H1 (cell line): ENCODE measurements around the gene ADAMTS4. TPM values are rescaled to one million over a fixed set of nuclear protein-coding genes. Genes with fewer than 3 reads are reported as not detected.

Source experiments
- CTCF ChIA-PET: fragments of 300-600 bp; sonication (Branson Sonifier 250); formaldehyde crosslinking; loops from one replicate; lab custom pipeline; 2021; ENCODE audit not compliant: partially characterized antibody; lab: Charles Lee
- POLR2A ChIA-PET: fragments of 300-600 bp; sonication (Branson Sonifier 250); formaldehyde crosslinking; loops from one replicate; lab custom pipeline; 2021; ENCODE audit warnings: inconsistent platforms; ENCODE audit not compliant: partially characterized antibody; lab: Charles Lee
- DNase-seq, 2 experiments: peaks; one replicate each; pipeline versions ENCODE4 v3.0.0 to v3.0.0-alpha.2; 2010 to 2022; ENCODE audit warnings: low spot score in 2 of 2, low read depth in 1 of 2, mixed read lengths in 1 of 2
- FAIRE-seq: peaks from 2 replicates; lab custom pipeline; 2011; peaks lifted over from hg19 to GRCh38; lab: Jason Lieb, UNC
- H2AFZ ChIP-seq: 2 replicates; pipeline ENCODE4 v1.8.1; 2012; ENCODE audit warnings: low read length, inconsistent platforms
- H2AK5ac ChIP-seq: 2 replicates; pipeline ENCODE4 v1.6.1; 2013; ENCODE audit warnings: low read depth, low read length
- H2BK120ac ChIP-seq: replicated peaks from 2 replicates; pipeline ENCODE3; 2013; ENCODE audit warnings: low read depth, low read length, inconsistent platforms
- H2BK12ac ChIP-seq: 2 replicates; pipeline ENCODE4 v1.6.1; 2013; ENCODE audit warnings: low read depth, low read length
- H2BK15ac ChIP-seq: 2 replicates; pipeline ENCODE4 v1.6.1; 2013; ENCODE audit warnings: low read length
- H2BK20ac ChIP-seq: 2 replicates; pipeline ENCODE4 v1.6.1; 2013; ENCODE audit warnings: low read length
- H2BK5ac ChIP-seq: 2 replicates; pipeline ENCODE4 v1.6.1; 2013; ENCODE audit warnings: low read depth, low read length
- H3K14ac ChIP-seq: 2 replicates; pipeline ENCODE4 v1.6.1; 2013; ENCODE audit warnings: inconsistent platforms; ENCODE audit not compliant: insufficient read length
- H3K18ac ChIP-seq: 2 replicates; pipeline ENCODE4 v1.6.1; 2013; ENCODE audit warnings: low read length; ENCODE audit errors: extremely low read depth
- H3K23ac ChIP-seq: 2 replicates; pipeline ENCODE4 v1.6.1; 2013; ENCODE audit warnings: inconsistent platforms; ENCODE audit not compliant: insufficient read length
- H3K23me2 ChIP-seq: 2 replicates; pipeline ENCODE4 v1.6.1; 2013; ENCODE audit warnings: low read depth, low read length
- H3K27ac ChIP-seq: 2 replicates; pipeline ENCODE4 v1.6.1; 2011; ENCODE audit warnings: low read depth, low read length, inconsistent platforms
- H3K27me3 ChIP-seq, 4 experiments: replicated peaks in 1 of 4; 1 replicate in 1 of 4; 2 replicates in 3 of 4; pipeline versions ENCODE4 v1.6.1 to v1.8.1; 2011 to 2013; ENCODE audit warnings: low read length in 3 of 4, mild to moderate bottlenecking in 3 of 4, inconsistent platforms in 2 of 4, mixed read lengths in 2 of 4, moderate library complexity in 1 of 4; ENCODE audit not compliant: control insufficient read depth in 3 of 4, insufficient read depth in 3 of 4; ENCODE audit errors: extremely low read depth in 1 of 4
- H3K36me3 ChIP-seq, 4 experiments: 2 replicates each; pipeline versions ENCODE4 v1.6.1 to v1.8.1; 2011 to 2013; ENCODE audit warnings: mild to moderate bottlenecking in 4 of 4, low read length in 3 of 4, moderate library complexity in 2 of 4, control low read depth in 1 of 4, inconsistent platforms in 1 of 4; ENCODE audit not compliant: insufficient read depth in 4 of 4, control insufficient read depth in 2 of 4
- H3K4ac ChIP-seq: replicated peaks from 2 replicates; pipeline ENCODE3; 2013; ENCODE audit warnings: low read length, low read depth, mixed read lengths, inconsistent platforms; ENCODE audit not compliant: insufficient read length
- H3K4me1 ChIP-seq, 4 experiments: replicated peaks in 1 of 4; 1 replicate in 1 of 4; 2 replicates in 3 of 4; pipeline versions ENCODE4 v1.6.1 to v1.8.1; 2011 to 2013; ENCODE audit warnings: low read length in 3 of 4, inconsistent platforms in 2 of 4, mixed read lengths in 1 of 4; ENCODE audit not compliant: insufficient read depth in 4 of 4, control insufficient read depth in 3 of 4
- H3K4me2 ChIP-seq, 2 experiments: 2 replicates each; pipeline versions ENCODE4 v1.6.1 to v1.8.1; 2011 to 2013; ENCODE audit warnings: low read depth in 2 of 2, low read length in 2 of 2, control low read depth in 1 of 2, inconsistent platforms in 1 of 2, mild to moderate bottlenecking in 1 of 2; ENCODE audit not compliant: insufficient read depth in 1 of 2
- H3K4me3 ChIP-seq, 4 experiments: fragments of 200-600, 300-600 bp in 1 of 4; sonication (generic), shearing (Covaris generic), sonication (Bioruptor Twin) in 1 of 4; 2 replicates each; pipeline versions ENCODE4 v1.5.1 to v1.8.1; 2011 to 2016; ENCODE audit warnings: low read length in 4 of 4, low read depth in 3 of 4, control low read depth in 2 of 4, inconsistent platforms in 2 of 4, mild to moderate bottlenecking in 2 of 4, mixed read lengths in 1 of 4, moderate library complexity in 1 of 4; ENCODE audit not compliant: insufficient read depth in 2 of 4; ENCODE audit errors: extremely low read depth in 1 of 4
- H3K56ac ChIP-seq: replicated peaks from 2 replicates; pipeline ENCODE3; 2013; ENCODE audit warnings: low read depth, mild to moderate bottlenecking, mixed read lengths, low read length, inconsistent platforms; ENCODE audit not compliant: insufficient read length
- H3K79me1 ChIP-seq: 2 replicates; pipeline ENCODE4 v1.6.1; 2013; ENCODE audit warnings: low read depth, low read length, control low read depth
- H3K79me2 ChIP-seq, 2 experiments: 2 replicates each; pipeline versions ENCODE4 v1.6.1 to v1.8.1; 2012 to 2013; ENCODE audit warnings: low read length in 2 of 2, mild to moderate bottlenecking in 2 of 2, inconsistent platforms in 1 of 2; ENCODE audit not compliant: insufficient read depth in 2 of 2, control insufficient read depth in 1 of 2
- H3K9ac ChIP-seq, 4 experiments: replicated peaks in 1 of 4; 1 replicate in 1 of 4; 2 replicates in 3 of 4; pipeline versions ENCODE4 v1.6.1 to v1.8.1; 2011 to 2013; ENCODE audit warnings: low read depth in 3 of 4, low read length in 3 of 4, control low read depth in 2 of 4, mild to moderate bottlenecking in 2 of 4, moderate library complexity in 2 of 4, inconsistent platforms in 1 of 4; ENCODE audit errors: extremely low read depth in 1 of 4
- H3K9me3 ChIP-seq, 2 experiments: 2 replicates each; pipeline versions ENCODE4 v1.6.1 to v1.8.1; 2012 to 2013; ENCODE audit warnings: mild to moderate bottlenecking in 2 of 2, moderate library complexity in 2 of 2, control low read depth in 1 of 2, inconsistent platforms in 1 of 2, low read depth in 1 of 2, low read length in 1 of 2, mixed read lengths in 1 of 2; ENCODE audit not compliant: insufficient read depth in 2 of 2
- H4K20me1 ChIP-seq, 2 experiments: replicated peaks in 1 of 2; 2 replicates each; pipeline versions ENCODE3 to v1.8.1; 2011 to 2013; ENCODE audit warnings: inconsistent platforms in 2 of 2, low read length in 2 of 2, mild to moderate bottlenecking in 1 of 2; ENCODE audit not compliant: insufficient read depth in 2 of 2, control insufficient read depth in 1 of 2
- H4K5ac ChIP-seq: 2 replicates; pipeline ENCODE4 v1.6.1; 2013; ENCODE audit warnings: low read length, low read depth, mixed read lengths, inconsistent platforms; ENCODE audit not compliant: insufficient read length
- H4K8ac ChIP-seq: 2 replicates; pipeline ENCODE4 v1.8.0; 2013; ENCODE audit warnings: mild to moderate bottlenecking, moderate library complexity, low read length, inconsistent platforms; ENCODE audit not compliant: insufficient read depth; ENCODE audit errors: extremely low read depth
- H4K91ac ChIP-seq: replicated peaks from 2 replicates; pipeline ENCODE3; 2013; ENCODE audit warnings: low read length, mixed read lengths, inconsistent platforms; ENCODE audit not compliant: insufficient read length
- CBX8 ChIP-seq: fragments of 300-800, 300-1000 bp; sonication (generic); IDR thresholded peaks from 2 replicates; pipeline ENCODE4 v1.7.1; 2016; ENCODE audit warnings: low read depth, low read length, borderline replicate concordance
- GTF2F1 ChIP-seq: IDR thresholded peaks from 2 replicates; pipeline ENCODE4 v1.6.1; 2012; ENCODE audit warnings: low read depth, low read length, improper control_type of control experiment, borderline replicate concordance
- HDAC6 ChIP-seq: IDR thresholded peaks from one replicate; pipeline ENCODE4 v1.7.1; 2012; ENCODE audit warnings: low read depth, mild to moderate bottlenecking, inconsistent platforms, low read length, moderate library complexity
- RNF2 ChIP-seq: fragments of 200-900, 300-1000 bp; sonication (generic); IDR thresholded peaks from 2 replicates; pipeline ENCODE4 v1.7.1; 2016; ENCODE audit warnings: borderline replicate concordance, low read depth, mild to moderate bottlenecking, antibody characterized with exemption, low read length; ENCODE audit not compliant: poor library complexity, severe bottlenecking; ENCODE audit errors: missing control alignments
- RXRA ChIP-seq: IDR thresholded peaks from 2 replicates; pipeline ENCODE4 v1.6.1; 2011; ENCODE audit warnings: low read depth, mild to moderate bottlenecking, low read length, moderate library complexity; ENCODE audit not compliant: insufficient read depth
- SP1 ChIP-seq: IDR thresholded peaks from 2 replicates; pipeline ENCODE4 v1.6.1; 2011; ENCODE audit warnings: low read depth, low read length
- SP2 ChIP-seq: IDR thresholded peaks from 2 replicates; pipeline ENCODE4 v1.6.1; 2012; ENCODE audit warnings: mild to moderate bottlenecking, low read length, inconsistent platforms
- WGBS, 2 experiments: shearing (Covaris generic) in 1 of 2; methylation state at CpG; one replicate each; pipeline versions ENCODE4 v1.1.6 to v1.1.7; 2013 to 2015; ENCODE audit warnings: low lambda C conversion rate in 2 of 2, mixed read lengths in 2 of 2, inconsistent platforms in 1 of 2, low coverage in 1 of 2, missing lambda C conversion rate in 1 of 2; ENCODE audit not compliant: insufficient replicate concordance in 2 of 2, insufficient coverage in 1 of 2, insufficient read length in 1 of 2; ENCODE audit errors: extremely low coverage in 1 of 2, missing lambda C conversion rate in 1 of 2; 5-methylcytosine and 5-hydroxymethylcytosine counted together
- polyA plus RNA-seq, 7 experiments: library from polyadenylated mRNA; depleted of rRNA in 3 of 7; stranded (reverse) in 5 of 7; unstranded in 2 of 7; fragments of >200 nt in 5 of 7; fragments of 200-250 nt in 2 of 7; gene quantifications; 1 replicate in 5 of 7; 2 replicates in 1 of 7; 4 replicates in 1 of 7; pipeline versions ENCODE4 v1.2.1 to v1.2.3, GENCODE V29; 2011 to 2013; ENCODE audit warnings: missing spikeins in 2 of 7, mixed read lengths in 2 of 7
- total RNA-seq: library from RNA; stranded (reverse); fragmentation: NEBNext Ultra II Directional; extraction: Animal tissue kit (Norgen Biotek cat#: 25700); gene quantifications from 2 replicates; pipeline ENCODE4 v1.2.1, GENCODE V29; 2021
- TF ChIP-seq, protein P1 (sequence below): IDR thresholded peaks from 2 replicates; pipeline ENCODE4 v1.6.1; 2011; ENCODE audit warnings: low read length, improper control_type of control experiment
- TF ChIP-seq, protein P2 (sequence below), 3 experiments: IDR thresholded peaks; 1 replicate in 2 of 3; 2 replicates in 1 of 3; pipeline versions ENCODE4 v1.5.1 to v1.6.1; 2011; ENCODE audit warnings: low read length in 3 of 3, mild to moderate bottlenecking in 3 of 3, inconsistent platforms in 2 of 3, low read depth in 1 of 3, moderate library complexity in 1 of 3; ENCODE audit not compliant: insufficient read depth in 1 of 3; ENCODE audit errors: control extremely low read depth in 1 of 3

Gene ADAMTS4
- total and polyA plus RNA-seq, 2 of the 8 experiments (the other 6 are each of a cell fraction or from before 2014, with no cell fraction given): 4.6 to 7.2 TPM

DNA sequence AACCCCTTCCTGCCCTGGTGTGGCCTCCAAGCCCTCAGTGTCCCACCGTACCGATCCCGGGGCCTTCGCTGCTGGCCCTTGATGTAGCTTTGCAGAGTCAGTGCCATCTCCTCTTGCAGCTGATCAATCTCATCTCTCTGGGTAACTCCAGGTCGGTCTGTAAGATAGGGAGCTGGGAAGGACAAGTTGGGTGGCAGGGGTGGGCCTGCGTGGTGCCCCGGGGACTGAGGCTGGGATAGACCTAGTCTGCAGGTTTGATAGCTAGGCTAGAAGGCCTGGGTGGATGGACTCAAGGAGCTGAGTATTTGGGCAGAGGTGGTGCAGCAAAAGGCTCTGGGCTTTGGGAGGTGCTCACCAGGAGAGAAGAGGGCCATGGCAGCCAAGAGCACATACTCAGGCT is 31.9 kb upstream of the ADAMTS4 start:
- no peak overlapping the region for H3K27ac ChIP-seq
- H3K9ac ChIP-seq: no peak overlapping the region
- WGBS, 2 experiments: 89% methylated on average over 7 of the region's 7 CpGs; no CpG with 5 or more reads in 1 of the 2 experiments
- POLR2A ChIA-PET: interaction anchor here (0.7 to 2.8 kb wide), 6 partner anchors 37 to 83 kb away, joined by 3 to 7 read pairs (median 3); partner anchors contain the start of gene SDHC
- no peak overlapping the region for H2BK5ac ChIP-seq
- no peak overlapping the region for H4K91ac ChIP-seq
- H3K79me2 ChIP-seq: no peaks in the 10 kb centered on the region
- H2AFZ ChIP-seq: no peak overlapping the region
- peaks cover 2 to 6% (median 4%) of the 10 kb centered on the region in 4 experiments for H3K4me1 ChIP-seq
- H2BK12ac ChIP-seq: no peak overlapping the region
- no peak overlapping the region for H4K5ac ChIP-seq
- H3K56ac ChIP-seq: no peak overlapping the region
- FAIRE-seq (no peak), DNase-seq (no peak)
- H2BK20ac ChIP-seq: no peak overlapping the region
- no peaks in the 10 kb centered on the region for H3K79me1 ChIP-seq
- no peak overlapping the region for H2AK5ac ChIP-seq
- H3K9me3 ChIP-seq: no peaks in the 10 kb centered on the region
- peaks cover 0 to 10% (median 8%) of the 10 kb centered on the region in 4 experiments; a peak in 5 of 8 replicates for H3K36me3 ChIP-seq
- H2BK15ac ChIP-seq: no peak overlapping the region
- H3K23ac ChIP-seq: no peak overlapping the region
- no peaks in the 10 kb centered on the region for H4K20me1 ChIP-seq
- H3K4ac ChIP-seq: no peak overlapping the region
- H3K14ac ChIP-seq: no peak overlapping the region
- CTCF ChIA-PET: interaction anchor here (0.6 to 23.7 kb wide), 25 partner anchors 8 to 1802 kb away, joined by 3 to 427 read pairs (median 9); partner anchors contain the start of genes ADAMTS4, CFAP126, FCER1G and NDUFS2
- H4K8ac ChIP-seq: no peak overlapping the region; the same call in 1 of the 2 replicates
- no peak overlapping the region for H3K4me2 ChIP-seq
- no peak overlapping the region for H2BK120ac ChIP-seq
- peaks cover 6% of the 10 kb centered on the region; the same call in 1 of the 2 replicates for H3K23me2 ChIP-seq
- H3K18ac ChIP-seq: no peak overlapping the region
- no peak overlapping the region for H3K4me3 ChIP-seq
- no peaks in the 10 kb centered on the region for H3K27me3 ChIP-seq
- no peak for TF ChIP-seq RNF2
- TF ChIP-seq SP2: no peak
- no peak for TF ChIP-seq RXRA
- no peak for TF ChIP-seq SP1
- TF ChIP-seq, protein P1, sequence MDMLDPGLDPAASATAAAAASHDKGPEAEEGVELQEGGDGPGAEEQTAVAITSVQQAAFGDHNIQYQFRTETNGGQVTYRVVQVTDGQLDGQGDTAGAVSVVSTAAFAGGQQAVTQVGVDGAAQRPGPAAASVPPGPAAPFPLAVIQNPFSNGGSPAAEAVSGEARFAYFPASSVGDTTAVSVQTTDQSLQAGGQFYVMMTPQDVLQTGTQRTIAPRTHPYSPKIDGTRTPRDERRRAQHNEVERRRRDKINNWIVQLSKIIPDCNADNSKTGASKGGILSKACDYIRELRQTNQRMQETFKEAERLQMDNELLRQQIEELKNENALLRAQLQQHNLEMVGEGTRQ: no peak
- TF ChIP-seq, protein P2, sequence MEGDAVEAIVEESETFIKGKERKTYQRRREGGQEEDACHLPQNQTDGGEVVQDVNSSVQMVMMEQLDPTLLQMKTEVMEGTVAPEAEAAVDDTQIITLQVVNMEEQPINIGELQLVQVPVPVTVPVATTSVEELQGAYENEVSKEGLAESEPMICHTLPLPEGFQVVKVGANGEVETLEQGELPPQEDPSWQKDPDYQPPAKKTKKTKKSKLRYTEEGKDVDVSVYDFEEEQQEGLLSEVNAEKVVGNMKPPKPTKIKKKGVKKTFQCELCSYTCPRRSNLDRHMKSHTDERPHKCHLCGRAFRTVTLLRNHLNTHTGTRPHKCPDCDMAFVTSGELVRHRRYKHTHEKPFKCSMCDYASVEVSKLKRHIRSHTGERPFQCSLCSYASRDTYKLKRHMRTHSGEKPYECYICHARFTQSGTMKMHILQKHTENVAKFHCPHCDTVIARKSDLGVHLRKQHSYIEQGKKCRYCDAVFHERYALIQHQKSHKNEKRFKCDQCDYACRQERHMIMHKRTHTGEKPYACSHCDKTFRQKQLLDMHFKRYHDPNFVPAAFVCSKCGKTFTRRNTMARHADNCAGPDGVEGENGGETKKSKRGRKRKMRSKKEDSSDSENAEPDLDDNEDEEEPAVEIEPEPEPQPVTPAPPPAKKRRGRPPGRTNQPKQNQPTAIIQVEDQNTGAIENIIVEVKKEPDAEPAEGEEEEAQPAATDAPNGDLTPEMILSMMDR (IDR thresholded peaks at IDR 0.05; ENCODE audit: control extremely low read depth in 1 of 3, insufficient read depth in 1 of 3, low read depth in 1 of 3, low read length in 3 of 3): no peak
- TF ChIP-seq HDAC6: no peak
- TF ChIP-seq CBX8: no peak
- no peak for TF ChIP-seq GTF2F1
